ENCODE measurements around the gene FAM47C.
"Not testable (repeated sequence)": the region's sequence is repeated elsewhere in the genome, so short reads cannot be mapped to it uniquely, and the experiment has no call there.

FAM47C gene

GRCh38 chrX:37008182-37008581, at the start of gene FAM47C:
Gene FAM47C, plus strand, starts transcription at chrX:37008366. Its CDS starts 45 bp downstream, at chrX:37008411.
- DNase-seq (ENCODE audit: low read depth), result not testable (repeated sequence)

DNA sequence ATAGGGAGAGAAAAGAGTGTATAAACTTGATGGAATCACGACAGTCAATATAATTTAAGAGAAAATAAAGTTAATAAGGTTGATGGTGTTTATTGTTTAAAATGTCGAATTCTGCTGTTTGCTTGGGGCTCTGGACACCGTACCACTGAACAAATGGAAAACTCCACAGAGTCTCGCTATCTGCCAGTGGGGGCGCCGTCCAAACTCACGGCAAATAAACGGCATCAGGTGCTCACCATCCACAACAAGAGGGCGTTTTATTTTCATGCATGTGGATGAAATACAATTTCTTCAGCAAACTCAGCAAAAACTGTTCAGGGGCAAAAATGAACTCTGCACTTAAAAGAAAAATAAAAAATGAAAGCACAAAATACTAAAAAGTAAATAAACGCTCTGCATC, 46.6 kb upstream of the FAM47C start:
- DNase-seq (ENCODE audit: low read depth), result no peak

DNA sequence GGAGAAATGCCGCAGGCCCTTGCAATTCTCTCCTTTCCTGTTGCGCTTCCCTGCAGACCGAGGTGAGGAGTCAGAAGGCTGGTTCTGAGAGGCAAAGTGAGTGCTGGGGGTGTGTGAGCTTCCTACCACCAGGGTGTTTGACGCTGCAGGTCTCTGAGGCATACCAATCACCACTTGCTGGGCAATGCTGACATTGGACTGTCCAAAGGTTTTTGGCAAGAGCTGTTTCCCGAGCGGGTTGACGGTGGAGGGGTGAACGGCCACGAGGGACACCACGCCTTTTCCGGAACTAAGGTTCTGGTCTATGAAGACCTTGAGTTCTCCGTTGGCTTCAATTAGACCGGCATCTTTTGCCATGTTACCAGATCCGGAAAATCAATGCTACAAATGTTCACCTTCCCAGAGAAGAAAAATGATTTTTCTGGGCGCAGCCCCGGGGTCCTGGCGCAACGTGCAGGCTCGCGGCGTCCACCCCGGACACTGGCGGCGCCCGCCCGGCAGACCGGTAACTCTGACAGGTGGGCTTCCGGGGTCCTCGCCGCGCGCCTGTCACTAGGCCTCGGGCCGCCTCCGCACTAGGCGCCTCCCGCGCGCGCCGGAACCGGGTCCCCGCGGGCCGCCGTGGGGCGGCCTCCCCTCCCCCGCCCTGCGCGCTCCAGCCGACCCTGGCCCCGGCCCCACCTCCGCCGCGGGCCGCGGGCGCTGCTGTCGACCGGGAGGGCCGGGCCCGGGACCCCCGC, 44.9 kb upstream of the FAM47C start:
- DNase-seq (ENCODE audit: low read depth), result no peak

- DNase-seq (ENCODE audit: low read depth), result no peak
These were observed 44.3 kb upstream of the FAM47C start for GRCh38 chrX:36963852-36964251.

DNA sequence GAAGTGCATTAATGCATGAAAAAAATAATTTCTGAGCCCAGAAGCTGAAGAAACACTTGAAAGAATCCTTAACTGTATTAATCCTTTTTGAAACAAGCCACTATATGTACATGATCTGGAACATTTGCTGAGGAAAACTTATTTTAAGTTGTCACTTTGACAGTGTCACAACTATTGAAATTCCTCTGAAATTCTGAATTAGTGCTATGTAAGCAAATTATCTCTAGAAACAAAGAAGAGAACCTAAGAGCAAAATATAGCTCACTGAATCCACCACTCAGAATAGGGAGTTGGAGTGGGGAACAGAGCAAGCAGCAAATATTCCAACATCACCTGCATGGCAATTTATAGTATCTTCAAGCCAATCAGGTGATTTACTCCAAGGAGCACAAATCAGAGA, 34.6 kb upstream of the FAM47C start:
- no peak for DNase-seq (ENCODE audit: low read depth)

GRCh38 chrX:36974911-36975310, 33.3 kb upstream of the FAM47C start:
- DNase-seq (ENCODE audit: low read depth), result no peak

DNA sequence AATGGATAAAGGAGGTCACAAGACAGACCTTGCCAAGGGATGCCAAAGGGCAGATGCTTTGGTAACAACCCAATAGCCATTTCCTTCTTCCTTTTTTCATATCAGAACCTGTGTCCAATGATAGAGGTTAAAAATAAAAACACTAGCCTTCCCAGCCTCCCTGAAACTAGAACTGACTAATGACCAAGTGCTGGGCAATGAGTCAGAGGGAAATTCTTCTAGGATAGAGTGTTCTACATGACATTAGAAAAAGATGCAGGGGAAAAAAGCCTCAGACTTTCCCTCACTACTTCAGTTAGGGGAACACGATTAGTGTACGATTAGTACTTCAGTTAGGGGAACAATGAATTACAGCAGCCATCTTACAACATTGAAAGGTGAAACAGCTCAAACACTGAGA, 29.3 kb upstream of the FAM47C start:
- peak; percentile 63 for DNase-seq (ENCODE audit: low read depth)

- DNase-seq (ENCODE audit: low read depth), result no peak
These were observed 24.3 kb upstream of the FAM47C start for GRCh38 chrX:36983831-36984230.

- not testable (repeated sequence) for DNase-seq (ENCODE audit: low read depth)
These were observed 22.6 kb upstream of the FAM47C start for GRCh38 chrX:36985416-36986209.

DNA sequence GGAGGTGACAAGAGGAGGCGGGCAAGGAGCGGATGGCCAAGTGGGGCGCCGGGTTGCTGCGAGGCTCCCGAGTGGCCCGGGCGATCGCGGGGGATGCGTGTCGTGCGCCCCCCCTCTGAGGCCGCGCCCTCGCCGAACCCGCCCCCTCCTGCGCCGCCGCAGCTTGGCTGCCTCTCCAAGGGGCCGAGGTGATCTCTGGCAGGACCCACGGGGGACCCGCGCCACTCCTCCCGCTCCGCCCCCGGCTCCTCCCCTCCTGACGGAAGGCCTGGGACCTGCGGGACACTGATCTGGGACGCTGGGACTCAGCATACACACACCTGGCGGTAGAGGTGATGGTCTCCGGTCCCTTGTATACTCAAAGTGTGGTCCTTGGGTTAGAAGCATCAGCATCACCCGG, 21.9 kb upstream of the FAM47C start:
- no peak for DNase-seq (ENCODE audit: low read depth)

DNA sequence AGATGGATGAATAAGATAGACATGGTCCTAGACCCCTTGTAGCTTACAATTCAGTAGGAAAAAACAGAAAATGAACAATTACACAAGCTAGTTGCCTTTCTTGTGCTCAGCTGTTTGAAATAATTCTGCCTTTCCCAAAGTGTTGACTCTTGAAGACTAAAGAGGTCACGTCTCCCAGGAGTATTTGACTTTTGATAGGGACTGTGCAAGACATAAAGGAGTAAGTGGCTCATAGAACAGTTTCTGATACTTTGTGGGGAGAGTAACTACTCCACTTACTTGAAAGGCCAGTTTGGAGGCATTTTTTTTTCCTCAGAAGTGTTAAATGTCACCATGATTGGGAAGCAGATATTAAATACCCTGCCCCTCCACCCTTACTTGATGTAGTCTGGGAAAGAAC, 21.0 kb upstream of the FAM47C start:
- not testable (repeated sequence) for DNase-seq (ENCODE audit: low read depth)

DNA sequence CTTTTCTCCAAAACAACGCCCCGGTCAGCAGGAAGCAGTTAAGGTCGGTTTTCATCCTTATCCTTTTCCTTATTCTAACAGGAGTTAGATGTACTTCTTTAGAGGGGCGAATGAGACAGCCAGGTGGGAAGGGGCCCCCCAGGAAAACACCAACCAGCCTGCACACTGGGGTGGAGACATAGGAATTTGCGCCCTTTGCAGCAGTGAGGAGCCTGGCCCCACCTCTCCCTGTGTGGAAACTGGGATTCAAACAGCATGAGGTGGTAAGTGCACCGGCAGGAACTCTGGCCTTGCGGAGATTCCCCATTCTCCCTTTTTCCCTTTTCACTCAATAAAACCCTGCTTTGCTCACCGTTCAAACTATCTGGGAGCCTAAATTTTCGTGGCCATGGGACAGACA, 8.0 kb upstream of the FAM47C start:
- no peak for DNase-seq (ENCODE audit: low read depth)

DNA sequence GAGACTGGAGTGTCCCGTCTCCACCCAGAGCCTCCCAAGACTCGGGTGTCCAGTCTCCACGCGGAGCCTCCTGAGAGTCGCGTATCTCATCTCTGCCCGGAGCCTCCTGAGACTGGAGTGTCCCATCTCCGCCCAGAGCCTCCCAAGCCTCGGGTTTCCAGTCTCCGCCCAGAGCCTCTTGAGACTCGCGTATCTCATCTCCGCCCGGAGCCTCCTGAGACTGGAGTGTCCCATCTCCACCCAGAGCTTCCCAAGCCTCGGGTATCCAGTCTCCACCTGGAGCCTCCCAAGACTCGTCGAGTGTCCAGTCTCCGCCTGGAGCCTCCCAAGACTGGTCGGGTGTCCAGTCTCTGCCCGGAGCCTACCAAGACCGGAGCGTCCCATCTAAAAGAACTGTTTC, 2.3 kb downstream of the FAM47C start:
- DNase-seq (ENCODE audit: low read depth), result no peak

DNA sequence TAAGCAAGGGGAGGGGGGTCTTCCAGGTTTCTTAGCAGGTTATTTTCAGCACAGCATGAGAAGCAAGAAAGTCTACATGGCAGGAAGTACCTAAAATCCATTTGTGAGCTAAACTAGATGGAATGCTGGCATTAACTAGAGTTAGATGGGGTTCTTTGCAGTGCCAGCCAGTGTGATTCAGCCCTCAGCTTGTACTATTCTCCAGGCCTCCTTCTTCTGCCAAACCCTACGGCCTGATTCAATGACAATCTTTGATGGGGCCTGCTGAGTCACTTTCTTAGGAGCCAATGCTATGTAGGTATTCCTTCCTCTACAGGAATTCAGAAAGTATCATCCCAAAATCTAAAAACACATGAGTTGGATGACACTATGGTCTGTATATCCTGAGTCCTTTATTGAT, 26.1 kb downstream of the FAM47C start:
- DNase-seq (ENCODE audit: low read depth), result peak; percentile 0

DNA sequence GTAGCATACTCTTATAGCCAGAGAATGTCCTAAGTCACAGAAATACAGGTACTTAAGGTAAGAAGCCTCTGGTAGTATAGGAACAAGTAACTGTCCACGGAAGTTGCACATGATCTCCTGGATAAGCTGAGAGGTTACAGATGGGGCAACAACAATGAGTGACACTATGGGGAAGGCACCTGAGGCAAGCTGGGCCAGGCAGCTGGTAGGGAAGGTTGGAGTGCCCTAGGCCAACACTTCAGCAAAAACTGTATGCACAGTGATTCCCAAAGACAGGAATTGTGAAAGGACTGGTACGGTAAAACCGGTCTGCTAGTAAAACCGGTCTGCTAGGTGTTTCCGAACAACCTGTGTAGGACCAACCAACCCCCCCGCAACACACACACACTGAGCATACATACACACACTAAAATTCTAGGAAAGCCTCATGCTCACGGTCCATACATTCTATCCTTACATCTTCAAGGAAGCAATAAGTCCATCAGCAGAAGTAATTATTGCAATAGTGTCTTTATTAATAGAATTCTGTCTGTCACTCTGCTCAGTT, 28.6 kb downstream of the FAM47C start:
- DNase-seq (ENCODE audit: low read depth), result not testable (repeated sequence)

DNA sequence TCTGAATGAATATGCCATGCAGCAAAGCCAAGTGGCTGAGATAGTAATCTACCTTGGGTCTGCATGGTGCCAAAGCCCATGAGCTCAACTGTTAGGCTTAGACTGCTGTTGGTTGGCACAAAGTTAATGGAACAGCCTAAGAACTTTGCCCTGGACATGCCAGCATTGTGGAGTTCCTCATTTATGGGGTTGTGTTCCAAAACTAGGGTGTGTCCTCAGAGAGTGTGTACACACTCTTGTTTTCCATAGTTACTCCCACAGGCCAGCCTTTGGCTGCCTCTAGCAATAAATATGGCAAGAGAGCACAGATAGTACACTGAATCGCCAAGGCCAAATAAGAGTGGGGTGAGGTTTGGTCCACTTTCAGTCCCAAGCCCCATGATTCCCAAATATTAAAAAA, 30.6 kb downstream of the FAM47C start:
- DNase-seq (ENCODE audit: low read depth), result not testable (repeated sequence)

DNA sequence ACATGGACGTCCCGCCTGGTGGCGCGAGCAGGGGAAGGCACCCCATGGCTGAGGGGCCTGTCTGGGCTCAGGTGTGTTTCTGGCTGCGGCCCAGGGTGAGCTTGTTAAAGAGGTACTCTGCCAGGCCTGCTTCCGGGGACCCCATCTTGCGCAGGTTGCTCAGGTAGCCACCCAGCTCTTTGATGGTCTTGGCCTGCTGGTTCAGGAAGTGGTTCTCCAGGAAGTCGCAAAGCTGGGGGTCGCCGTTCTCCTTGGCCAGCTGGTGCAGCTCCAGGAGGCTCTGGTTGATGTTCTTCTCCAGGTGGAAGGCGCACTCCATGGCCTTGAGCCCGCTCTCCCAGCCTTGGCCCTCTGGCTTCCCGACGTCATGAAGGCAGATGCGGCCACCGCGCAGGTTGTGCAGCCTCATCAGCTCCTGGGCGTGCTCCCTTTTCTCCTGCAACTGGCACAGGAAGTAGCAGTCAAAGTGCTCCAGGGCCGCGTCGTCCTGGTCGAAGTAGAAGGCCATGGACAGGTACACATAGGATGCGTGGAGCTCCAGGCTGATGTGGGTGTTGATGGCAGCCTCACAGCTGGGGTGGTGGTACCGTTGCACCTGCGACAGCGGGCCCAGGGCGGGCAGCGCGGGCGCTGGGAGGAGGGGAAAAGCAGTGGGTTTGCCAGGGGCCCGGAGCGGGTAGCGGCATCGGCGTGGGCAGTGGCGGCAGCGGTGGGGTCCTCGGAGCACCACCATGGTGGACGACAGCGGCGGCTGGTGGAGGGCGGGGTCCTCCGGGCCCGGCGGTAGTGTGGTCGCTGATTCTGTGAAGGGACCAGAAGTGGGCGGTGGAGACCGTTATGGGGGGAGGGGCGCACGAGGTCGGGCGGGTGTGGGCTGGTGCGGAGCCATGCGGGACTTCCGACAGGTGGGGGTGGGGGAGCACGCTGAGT, 35.1 kb downstream of the FAM47C start:
- not testable (repeated sequence) for DNase-seq (ENCODE audit: low read depth)

GRCh38 chrX:37047776-37048175, 39.6 kb downstream of the FAM47C start:
- no peak for DNase-seq (ENCODE audit: low read depth)

DNA sequence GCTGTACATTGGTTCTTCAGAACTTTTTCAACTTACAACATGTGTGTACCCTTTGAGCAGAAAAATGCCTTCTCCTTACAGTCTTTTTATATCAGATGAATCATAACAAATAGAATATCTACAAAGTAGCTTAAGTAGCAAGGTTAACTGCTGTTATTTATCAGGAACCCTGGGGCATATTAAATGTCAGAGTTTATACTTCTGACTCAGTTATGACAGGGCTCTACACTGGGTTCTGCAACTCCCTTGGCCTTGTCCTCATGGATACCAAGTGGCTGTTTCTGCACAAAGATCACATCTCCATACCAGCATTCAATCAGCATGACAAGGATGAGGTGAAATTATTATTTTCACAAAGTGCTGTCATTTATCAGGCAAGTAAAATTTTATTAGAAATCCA, 49.4 kb downstream of the FAM47C start:
- DNase-seq (ENCODE audit: low read depth), result not testable (repeated sequence)

DNA sequence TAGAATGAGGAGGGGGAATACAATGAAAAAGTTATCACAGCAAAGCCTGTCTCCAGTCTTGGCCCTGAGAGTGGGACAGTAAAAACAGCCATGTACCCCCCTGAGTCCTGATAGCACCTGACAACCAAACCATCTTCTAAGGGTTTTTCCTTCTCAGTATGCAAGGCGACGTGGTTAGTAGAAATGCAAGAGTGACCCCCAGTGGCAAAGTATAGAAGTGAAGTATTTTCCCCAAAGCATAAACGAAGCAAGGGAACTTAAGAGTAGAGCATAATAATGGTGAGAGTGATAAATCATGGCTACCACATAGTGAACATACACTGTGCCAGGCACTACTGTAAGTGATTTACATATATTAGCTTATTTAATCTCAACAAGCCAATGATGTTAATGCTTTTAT, 52.8 kb downstream of the FAM47C start:
- peak; percentile 2 for DNase-seq (ENCODE audit: low read depth)
